MM.1S (cell line): ENCODE results near the gene CCR1.

Experiments
- DNase-seq: peaks from one replicate; pipeline ENCODE4 v3.0.0-alpha.2; 2015
- H2AFZ ChIP-seq: fragments of 300-600 bp; sonication (generic); 2 replicates; pipeline ENCODE4 v1.6.0; 2016; ENCODE audit warnings: antibody characterized with exemption, low read length
- H3F3A ChIP-seq: fragments of 300-600 bp; sonication (generic); 2 replicates; pipeline ENCODE4 v1.6.1; 2016; ENCODE audit warnings: mild to moderate bottlenecking, antibody characterized with exemption, low read length, moderate library complexity, mixed read lengths; ENCODE audit not compliant: insufficient read depth
- H3K27ac ChIP-seq: fragments of 300-600 bp; sonication (generic); 2 replicates; pipeline ENCODE4 v1.5.1; 2016; ENCODE audit warnings: mild to moderate bottlenecking, low read length
- H3K27me3 ChIP-seq: fragments of 300-600 bp; sonication (generic); replicated peaks from 2 replicates; pipeline ENCODE4 v1.6.0; 2016; ENCODE audit warnings: low read length; ENCODE audit not compliant: insufficient read depth
- H3K36me3 ChIP-seq: fragments of 300-600 bp; sonication (generic); replicated peaks from 2 replicates; pipeline ENCODE4 v1.6.1; 2016; ENCODE audit warnings: mild to moderate bottlenecking, low read length, mixed read lengths; ENCODE audit not compliant: insufficient read depth
- H3K4me1 ChIP-seq: fragments of 300-600 bp; sonication (generic); 2 replicates; pipeline ENCODE4 v1.6.1; 2016; ENCODE audit warnings: low read length, mixed read lengths
- H3K4me2 ChIP-seq: fragments of 300-600 bp; sonication (generic); 2 replicates; pipeline ENCODE4 v1.6.0; 2016; ENCODE audit warnings: low read depth, low read length
- H3K4me3 ChIP-seq: fragments of 300-600 bp; sonication (generic); 2 replicates; pipeline ENCODE4 v1.5.1; 2016; ENCODE audit warnings: low read length, mixed read lengths
- H3K79me2 ChIP-seq: fragments of 300-600 bp; sonication (generic); 2 replicates; pipeline ENCODE4 v1.6.1; 2016; ENCODE audit warnings: mixed run types, low read length, mixed read lengths
- H3K9ac ChIP-seq: fragments of 300-600 bp; sonication (generic); 2 replicates; pipeline ENCODE4 v1.6.1; 2016; ENCODE audit warnings: low read length, mixed read lengths
- H3K9me2 ChIP-seq: fragments of 300-600 bp; sonication (generic); replicated peaks from 2 replicates; pipeline ENCODE4 v1.6.1; 2016; ENCODE audit warnings: mild to moderate bottlenecking, low read length, mixed read lengths; ENCODE audit not compliant: insufficient read depth
- H3K9me3 ChIP-seq: fragments of 300-600 bp; sonication (generic); replicated peaks from 2 replicates; pipeline ENCODE4 v1.6.1; 2016; ENCODE audit warnings: mild to moderate bottlenecking, low read length, mixed read lengths; ENCODE audit not compliant: insufficient read depth
- H4K20me1 ChIP-seq: fragments of 300-600 bp; sonication (generic); 2 replicates; pipeline ENCODE4 v1.6.1; 2016; ENCODE audit warnings: mild to moderate bottlenecking, low read length, moderate library complexity, mixed read lengths; ENCODE audit not compliant: insufficient read depth
- EZH2 ChIP-seq: fragments of 300-600 bp; sonication (generic); optimal IDR thresholded peaks from 2 replicates; pipeline ENCODE3; 2017; ENCODE audit warnings: low read depth, mild to moderate bottlenecking, antibody characterized with exemption, low read length, mixed read lengths
- EZH2phosphoT487 ChIP-seq: fragments of 300-600 bp; sonication (generic); IDR thresholded peaks from 2 replicates; pipeline ENCODE4 v1.6.1; 2018; ENCODE audit warnings: antibody characterized with exemption, low read length
- TF ChIP-seq, protein P1 (sequence below): fragments of 300-600 bp; sonication (generic); IDR thresholded peaks from 2 replicates; pipeline ENCODE4 v1.5.1; 2016; ENCODE audit warnings: antibody characterized with exemption, low read length, mixed read lengths

CCR1 gene

DNA sequence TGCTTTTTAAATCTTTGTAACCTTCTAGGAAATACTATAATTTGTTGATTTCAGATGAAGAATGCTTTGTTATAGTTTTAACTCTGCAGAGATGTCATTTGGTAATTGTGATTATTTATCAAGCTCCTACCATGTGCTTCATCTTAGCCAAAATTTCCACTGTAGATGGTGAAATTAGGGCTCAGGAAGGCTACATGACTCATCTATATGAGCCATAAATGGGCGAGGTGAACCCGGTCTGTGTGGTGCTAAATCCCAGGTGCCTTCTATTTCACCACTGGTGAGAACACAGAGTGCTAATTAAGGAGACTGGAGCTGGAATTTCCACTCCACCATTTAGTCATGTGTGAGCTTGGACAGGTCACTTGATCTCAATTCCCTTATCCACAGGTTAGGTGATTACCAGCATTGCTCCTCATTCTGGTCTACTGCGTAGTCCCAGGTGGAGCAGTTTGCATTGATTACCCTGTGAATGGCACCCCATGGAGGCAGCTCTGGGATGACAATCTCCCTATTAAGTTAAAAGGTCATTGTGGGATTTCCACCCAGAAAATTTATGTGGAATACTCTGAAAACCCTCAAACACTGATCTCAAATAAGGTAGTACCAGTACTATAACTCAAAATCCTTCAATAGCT is 31.3 kb upstream of the CCR1 start:
- Histone ChIP-seq H3K27me3 (no peaks in the 10 kb centered on the region), H3K4me1 (peaks cover 14% of the 10 kb centered on the region), H3K27ac (no peak overlapping the region), H4K20me1 (no peaks in the 10 kb centered on the region), H3F3A (no peaks in the 10 kb centered on the region), H3K9ac (no peak overlapping the region), H3K9me2 (no peaks in the 10 kb centered on the region), H3K4me2 (no peak overlapping the region), H2AFZ (no peak overlapping the region), H3K36me3 (no peaks in the 10 kb centered on the region), H3K4me3 (no peak overlapping the region), H3K79me2 (no peaks in the 10 kb centered on the region), H3K9me3 (no peaks in the 10 kb centered on the region)
- no peak for DNase-seq
- TF ChIP-seq, protein P1, sequence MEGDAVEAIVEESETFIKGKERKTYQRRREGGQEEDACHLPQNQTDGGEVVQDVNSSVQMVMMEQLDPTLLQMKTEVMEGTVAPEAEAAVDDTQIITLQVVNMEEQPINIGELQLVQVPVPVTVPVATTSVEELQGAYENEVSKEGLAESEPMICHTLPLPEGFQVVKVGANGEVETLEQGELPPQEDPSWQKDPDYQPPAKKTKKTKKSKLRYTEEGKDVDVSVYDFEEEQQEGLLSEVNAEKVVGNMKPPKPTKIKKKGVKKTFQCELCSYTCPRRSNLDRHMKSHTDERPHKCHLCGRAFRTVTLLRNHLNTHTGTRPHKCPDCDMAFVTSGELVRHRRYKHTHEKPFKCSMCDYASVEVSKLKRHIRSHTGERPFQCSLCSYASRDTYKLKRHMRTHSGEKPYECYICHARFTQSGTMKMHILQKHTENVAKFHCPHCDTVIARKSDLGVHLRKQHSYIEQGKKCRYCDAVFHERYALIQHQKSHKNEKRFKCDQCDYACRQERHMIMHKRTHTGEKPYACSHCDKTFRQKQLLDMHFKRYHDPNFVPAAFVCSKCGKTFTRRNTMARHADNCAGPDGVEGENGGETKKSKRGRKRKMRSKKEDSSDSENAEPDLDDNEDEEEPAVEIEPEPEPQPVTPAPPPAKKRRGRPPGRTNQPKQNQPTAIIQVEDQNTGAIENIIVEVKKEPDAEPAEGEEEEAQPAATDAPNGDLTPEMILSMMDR = no peak
- TF ChIP-seq EZH2phosphoT487 (no peak), EZH2 (no peak)

DNA sequence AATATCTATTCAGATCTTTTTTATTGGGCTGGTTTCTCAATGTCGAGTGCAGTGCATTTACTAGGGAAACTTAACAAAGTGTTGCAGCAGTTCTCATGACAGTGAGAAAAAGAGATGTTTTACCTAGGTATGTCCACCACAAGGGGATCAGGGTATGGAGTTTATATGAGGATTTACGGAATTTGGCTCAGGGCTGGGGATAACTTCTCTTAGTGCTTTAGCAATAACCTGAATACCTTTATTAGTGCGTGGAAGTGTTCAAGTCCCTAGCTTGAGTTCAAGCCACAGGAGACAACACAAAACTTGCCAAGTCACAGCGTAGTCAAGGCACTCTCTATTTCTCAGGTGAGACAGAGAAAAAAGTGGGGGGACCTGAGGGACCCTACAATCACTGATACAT is 30.3 kb upstream of the CCR1 start:
- TF ChIP-seq EZH2 (no peak), EZH2phosphoT487 (no peak)
- TF ChIP-seq, protein P1 = no peak
- no peak overlapping the region for H3K27ac ChIP-seq

DNA sequence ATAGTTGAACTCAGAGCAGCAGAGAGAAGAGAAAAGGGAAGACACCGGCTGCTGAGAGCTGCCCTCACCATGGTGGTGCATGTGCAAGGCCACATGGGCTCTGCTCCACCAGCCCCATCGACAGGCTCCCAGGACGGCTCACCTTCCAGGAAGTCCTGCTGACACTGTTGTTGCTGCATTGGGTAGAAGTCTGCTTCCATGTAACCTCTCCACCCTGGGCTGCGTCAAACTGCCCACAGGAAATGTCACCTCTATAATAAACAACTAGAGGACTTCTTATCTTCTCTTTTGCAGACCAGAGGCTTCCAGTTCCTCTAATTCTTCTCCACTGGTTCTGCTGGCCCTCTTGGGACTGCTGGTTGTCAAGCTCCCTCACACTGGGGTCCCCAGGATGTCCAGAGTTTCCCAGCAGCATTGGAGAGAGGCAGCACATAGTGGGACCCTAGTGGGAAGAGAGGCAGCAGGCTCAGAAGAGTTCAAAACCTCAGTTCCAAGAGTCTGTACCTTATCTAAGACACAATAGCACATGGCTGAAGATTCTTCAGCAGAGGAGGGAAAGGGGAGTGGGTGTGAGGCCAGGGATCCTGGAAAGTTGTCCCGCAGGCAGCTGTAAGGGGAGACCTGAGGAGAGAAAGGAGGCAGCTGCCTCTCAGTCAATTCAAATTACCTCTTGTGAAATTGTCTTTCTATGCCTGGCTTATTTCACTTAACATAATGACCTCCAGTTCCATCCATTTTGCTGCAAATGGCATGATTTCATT is 28.4 kb upstream of the CCR1 start:
- Histone ChIP-seq H3K9ac (no peak overlapping the region), H3K9me2 (no peaks in the 10 kb centered on the region), H3K27ac (no peak overlapping the region), H3K4me1 (no peaks in the 10 kb centered on the region), H2AFZ (no peak overlapping the region), H3K4me2 (no peak overlapping the region), H3F3A (no peaks in the 10 kb centered on the region), H3K4me3 (no peak overlapping the region), H3K79me2 (no peaks in the 10 kb centered on the region), H4K20me1 (no peaks in the 10 kb centered on the region), H3K27me3 (no peaks in the 10 kb centered on the region), H3K36me3 (no peaks in the 10 kb centered on the region), H3K9me3 (no peaks in the 10 kb centered on the region)
- DNase-seq = no peak
- TF ChIP-seq EZH2phosphoT487 = no peak
- TF ChIP-seq, protein P1 = no peak
- no peak for TF ChIP-seq EZH2

More for the DNA sequence above, 30.3 kb upstream of the CCR1 start:
- H3K9ac ChIP-seq = no peak overlapping the region
- H4K20me1 ChIP-seq = no peaks in the 10 kb centered on the region
- H3K4me3 ChIP-seq = no peak overlapping the region
- no peaks in the 10 kb centered on the region for H3K36me3 ChIP-seq
- H3K9me2 ChIP-seq = no peaks in the 10 kb centered on the region
- H3F3A ChIP-seq = no peaks in the 10 kb centered on the region
- H3K4me1 ChIP-seq = peaks cover 8% of the 10 kb centered on the region
- DNase-seq = no peak
- no peak overlapping the region for H2AFZ ChIP-seq
- no peaks in the 10 kb centered on the region for H3K9me3 ChIP-seq
- no peak overlapping the region for H3K4me2 ChIP-seq
- H3K79me2 ChIP-seq = no peaks in the 10 kb centered on the region
- H3K27me3 ChIP-seq = no peaks in the 10 kb centered on the region
